DND-41 (cell line): ENCODE results near the gene ANKRD11.

Experiments
- EZH2 ChIP-seq: IDR thresholded peaks from 3 replicates; pipeline ENCODE4 v1.6.1; 2012; ENCODE audit warnings: borderline replicate concordance, low read depth, mild to moderate bottlenecking, moderate library complexity, low read length, inconsistent platforms; ENCODE audit not compliant: severe bottlenecking
- TF ChIP-seq, protein P1 (sequence below): IDR thresholded peaks from 2 replicates; pipeline ENCODE4 v1.5.1; 2012; ENCODE audit warnings: borderline replicate concordance, low read length, moderate library complexity, mild to moderate bottlenecking; ENCODE audit not compliant: poor library complexity, severe bottlenecking; ENCODE audit errors: extremely low read depth

GRCh38 chr16:89332902-89333245 lies 157.5 kb downstream of the ANKRD11 start:
- TF ChIP-seq, protein P1, sequence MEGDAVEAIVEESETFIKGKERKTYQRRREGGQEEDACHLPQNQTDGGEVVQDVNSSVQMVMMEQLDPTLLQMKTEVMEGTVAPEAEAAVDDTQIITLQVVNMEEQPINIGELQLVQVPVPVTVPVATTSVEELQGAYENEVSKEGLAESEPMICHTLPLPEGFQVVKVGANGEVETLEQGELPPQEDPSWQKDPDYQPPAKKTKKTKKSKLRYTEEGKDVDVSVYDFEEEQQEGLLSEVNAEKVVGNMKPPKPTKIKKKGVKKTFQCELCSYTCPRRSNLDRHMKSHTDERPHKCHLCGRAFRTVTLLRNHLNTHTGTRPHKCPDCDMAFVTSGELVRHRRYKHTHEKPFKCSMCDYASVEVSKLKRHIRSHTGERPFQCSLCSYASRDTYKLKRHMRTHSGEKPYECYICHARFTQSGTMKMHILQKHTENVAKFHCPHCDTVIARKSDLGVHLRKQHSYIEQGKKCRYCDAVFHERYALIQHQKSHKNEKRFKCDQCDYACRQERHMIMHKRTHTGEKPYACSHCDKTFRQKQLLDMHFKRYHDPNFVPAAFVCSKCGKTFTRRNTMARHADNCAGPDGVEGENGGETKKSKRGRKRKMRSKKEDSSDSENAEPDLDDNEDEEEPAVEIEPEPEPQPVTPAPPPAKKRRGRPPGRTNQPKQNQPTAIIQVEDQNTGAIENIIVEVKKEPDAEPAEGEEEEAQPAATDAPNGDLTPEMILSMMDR = no peak
- no peak for TF ChIP-seq EZH2
